ENCODE measurements around the gene MGAT4A. TPM values are rescaled to one million over a fixed set of nuclear protein-coding genes. Genes with fewer than 3 reads are reported as not detected.

Gene MGAT4A
- total and polyA plus RNA-seq, 10 of the 15 experiments (the other 5 are each of a cell fraction or from before 2014, with no cell fraction given): 4.3 to 23.4 (median 13.6) TPM

DNA sequence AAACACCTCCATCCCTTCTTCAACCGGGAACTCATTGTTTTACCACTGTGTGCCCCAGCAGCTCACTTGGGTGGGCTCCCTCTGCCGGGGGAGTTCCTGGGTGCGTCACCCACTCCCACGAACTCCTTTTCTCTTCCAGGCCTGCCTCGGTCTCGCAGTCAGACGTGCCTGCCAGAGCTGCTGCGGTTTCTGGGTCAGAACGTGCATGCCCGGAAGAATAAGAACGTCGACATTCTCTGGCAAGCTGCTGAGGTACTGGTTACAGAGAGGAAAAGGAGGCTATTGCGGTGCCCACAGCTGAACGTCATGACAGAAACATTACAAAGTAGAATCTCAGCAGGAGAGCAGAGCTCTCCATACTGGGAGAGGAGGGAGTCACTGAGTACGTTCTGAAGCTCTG is 158.3 kb downstream of the MGAT4A start:
- Histone ChIP-seq H3K27ac (ENCODE audit: control insufficient read depth, insufficient read depth) (no peak overlapping the region), H3K4me3 (no peak overlapping the region), H4K20me1 (ENCODE audit: control insufficient read depth, insufficient read depth) (no peaks in the 10 kb centered on the region), H3K4me2 (ENCODE audit: control insufficient read depth, insufficient read depth) (no peak overlapping the region), H3K36me3 (ENCODE audit: control insufficient read depth in 2 of 2, insufficient read depth in 2 of 2, low read length in 1 of 2) (peaks cover 56 to 59% of the 10 kb centered on the region in 2 experiments), H3K9ac (ENCODE audit: control insufficient read depth, insufficient read depth, low read length) (no peak overlapping the region), H2AFZ (ENCODE audit: control insufficient read depth, low read depth, low read length) (no peak overlapping the region), H3K27me3 (replicated peaks in 1 of 2; ENCODE audit: control insufficient read depth in 2 of 2, insufficient read depth in 2 of 2, low read length in 1 of 2) (no peaks in the 10 kb centered on the region), H3K9me3 (replicated peaks; ENCODE audit: control insufficient read depth, insufficient read depth, low read length) (no peaks in the 10 kb centered on the region), H3K4me1 (ENCODE audit: control insufficient read depth, insufficient read depth, low read length) (no peaks in the 10 kb centered on the region), H3K79me2 (ENCODE audit: control insufficient read depth, insufficient read depth, low read length) (no peaks in the 10 kb centered on the region)
- POLR2A ChIA-PET: interaction anchor here (1.1 kb wide), 1 partner anchor 13 kb away, joined by 3 read pairs; no protein-coding TSS in a partner anchor
- CTCF ChIA-PET: no interaction called here
- BruUV-seq (replicated peaks): no TSS peak
- in situ Hi-C loops (cut with MboI) (no loop called here), intact Hi-C loops (cut with micrococcal nuclease; ENCODE audit: unreplicated experiment) (no loop called here)
- FAIRE-seq (no peak), DNase-seq (ENCODE audit: low read depth, low spot score) (no peak), ATAC-seq (no peak)
- TF ChIP-seq RELA (IDR thresholded peaks at IDR 0.05; ENCODE audit: borderline replicate concordance, partially characterized antibody): no peak
- TF ChIP-seq MTA3 (IDR thresholded peaks at IDR 0.05; ENCODE audit: borderline replicate concordance, low read length): no peak
- no peak for TF ChIP-seq ELK1 (IDR thresholded peaks at IDR 0.05; ENCODE audit: low read depth, low read length)
- no peak for TF ChIP-seq MEF2B (IDR thresholded peaks at IDR 0.05; ENCODE audit: partially characterized antibody, poor library complexity, severe bottlenecking)
- no peak for TF ChIP-seq ZSCAN29 (IDR thresholded peaks at IDR 0.05)
- TF ChIP-seq CHD4 (IDR thresholded peaks at IDR 0.05): no peak
- TF ChIP-seq IKZF2 (IDR thresholded peaks at IDR 0.05): no peak
- no peak for TF ChIP-seq IRF4 (IDR thresholded peaks at IDR 0.05; ENCODE audit: low read depth, low read length)
- TF ChIP-seq KLF5 (IDR thresholded peaks at IDR 0.05; ENCODE audit: partially characterized antibody): no peak
- TF ChIP-seq ASH2L (IDR thresholded peaks at IDR 0.05; ENCODE audit: borderline replicate concordance, low read depth): no peak
- TF ChIP-seq POU2F2 (IDR thresholded peaks at IDR 0.05; ENCODE audit: borderline replicate concordance, low read depth, low read length): no peak
- no peak for TF ChIP-seq IKZF1 (conservative IDR thresholded peaks at IDR 0.05)
- no peak for TF ChIP-seq CBX3 (IDR thresholded peaks at IDR 0.05; ENCODE audit: borderline replicate concordance, low read depth)
- 94% methylated on average over 15 of the region's 15 CpGs for WGBS (ENCODE audit: insufficient coverage, insufficient replicate concordance, low lambda C conversion rate, missing lambda C conversion rate)
- SMC1A ChIA-PET (ENCODE audit: uncharacterized antibody, unreplicated experiment): interaction anchor here (1.1 to 1.6 kb wide), 2 partner anchors 14 to 160 kb away, joined by 3 to 5 read pairs; no protein-coding TSS in a partner anchor
- RAD21 ChIA-PET (ENCODE audit: unreplicated experiment): no interaction called here

Data from GM12878 (cell line).